ENCODE results near the gene PRKN.

Gene PRKN

GRCh38 chr6:162219266-162219665, 508.3 kb downstream of the PRKN start:
- no peak overlapping the region for H3K4me3 ChIP-seq (ENCODE audit: low read depth, low read length)
- in situ Hi-C loops (cut with HindIII; ENCODE audit: low sequenced_read_pairs) = no loop called here
- TF ChIP-seq CTCF (IDR thresholded peaks at IDR 0.05; ENCODE audit: low read depth, low read length) = no peak
- DNase-seq (ENCODE audit: low read depth, low spot score) = no peak

- no peak for TF ChIP-seq CTCF (IDR thresholded peaks at IDR 0.05; ENCODE audit: low read depth, low read length)
- no peak overlapping the region for H3K4me3 ChIP-seq (ENCODE audit: low read depth, low read length)
- DNase-seq (ENCODE audit: low read depth, low spot score) = no peak
- in situ Hi-C loops (cut with HindIII; ENCODE audit: low sequenced_read_pairs) = no loop called here
Observed at GRCh38 chr6:162217811-162218493, 509.6 kb downstream of the PRKN start.

GRCh38 chr6:162217058-162217457, 510.5 kb downstream of the PRKN start:
- in situ Hi-C loops (cut with HindIII; ENCODE audit: low sequenced_read_pairs) = no loop called here
- H3K4me3 ChIP-seq (ENCODE audit: low read depth, low read length) = no peak overlapping the region
- no peak for TF ChIP-seq CTCF (IDR thresholded peaks at IDR 0.05; ENCODE audit: low read depth, low read length)
- DNase-seq (ENCODE audit: low read depth, low spot score) = no peak

- in situ Hi-C loops (cut with HindIII; ENCODE audit: low sequenced_read_pairs) = no loop called here
- no peak for DNase-seq (ENCODE audit: low read depth, low spot score)
- TF ChIP-seq CTCF (IDR thresholded peaks at IDR 0.05; ENCODE audit: low read depth, low read length) = no peak
Observed at GRCh38 chr6:162211777-162212176, 515.8 kb downstream of the PRKN start.

GRCh38 chr6:162211022-162211421, 516.5 kb downstream of the PRKN start:
- DNase-seq (ENCODE audit: low read depth, low spot score) = no peak

More at GRCh38 chr6:162211777-162212176, 515.8 kb downstream of the PRKN start:
- H3K4me3 ChIP-seq (ENCODE audit: low read depth, low read length) = no peak overlapping the region

GRCh38 chr6:162203287-162203686, 524.3 kb downstream of the PRKN start:
- DNase-seq (ENCODE audit: low read depth, low spot score) = no peak
- TF ChIP-seq CTCF (IDR thresholded peaks at IDR 0.05; ENCODE audit: low read depth, low read length) = no peak
- in situ Hi-C loops (cut with HindIII; ENCODE audit: low sequenced_read_pairs) = no loop called here
- H3K4me3 ChIP-seq (ENCODE audit: low read depth, low read length) = no peak overlapping the region

More at GRCh38 chr6:162211022-162211421, 516.5 kb downstream of the PRKN start:
- in situ Hi-C loops (cut with HindIII; ENCODE audit: low sequenced_read_pairs) = no loop called here
- TF ChIP-seq CTCF (IDR thresholded peaks at IDR 0.05; ENCODE audit: low read depth, low read length) = no peak
- no peak overlapping the region for H3K4me3 ChIP-seq (ENCODE audit: low read depth, low read length)

Data from astrocyte of the spinal cord (primary cell).